PC-9 (cell line): ENCODE measurements around the gene LRRC4C. TPM values are rescaled to one million over a fixed set of nuclear protein-coding genes. Genes with fewer than 3 reads are reported as not detected.

Source experiments
- BruUV-seq: library from RNA; stranded (reverse); fragments of 400-500 nt; replicated peaks from 2 replicates; lab custom pipeline; 2021; lab: Mats Ljungman, UMichigan
- CTCF ChIA-PET: fragments of 300-600 bp; sonication (Branson Sonifier 250); formaldehyde crosslinking; loops from one replicate; lab custom pipeline; 2022; ENCODE audit warnings: antibody characterized with exemption; lab: Charles Lee
- POLR2A ChIA-PET: fragments of 300-600 bp; sonication (Branson Sonifier 250); formaldehyde crosslinking; loops from one replicate; lab custom pipeline; 2022; ENCODE audit warnings: antibody characterized with exemption; ENCODE audit not compliant: unreplicated experiment; lab: Charles Lee
- DNase-seq, 2 experiments: peaks; one replicate each; pipeline versions ENCODE4 v3.0.0 to v3.0.0-alpha.2; 2015 to 2022; ENCODE audit warnings: mixed read lengths in 1 of 2
- H2AFZ ChIP-seq: fragments of 200-600 bp; sonication (generic); 2 replicates; pipeline ENCODE4 v1.8.1; 2017; ENCODE audit warnings: antibody characterized with exemption
- H3F3A ChIP-seq: fragments of 200-600 bp; sonication (generic); 2 replicates; pipeline ENCODE4 v1.8.1; 2017; ENCODE audit warnings: antibody characterized with exemption, mild to moderate bottlenecking, low read depth; ENCODE audit not compliant: insufficient read depth
- H3K27ac ChIP-seq: fragments of 200-600 bp; sonication (generic); 2 replicates; pipeline ENCODE4 v1.6.1; 2016; ENCODE audit warnings: mixed run types
- H3K27me3 ChIP-seq: fragments of 200-600 bp; sonication (generic); 2 replicates; pipeline ENCODE4 v1.6.1; 2016; ENCODE audit warnings: low read depth, mixed run types; ENCODE audit not compliant: insufficient read depth
- H3K36me3 ChIP-seq: fragments of 200-600 bp; sonication (generic); 2 replicates; pipeline ENCODE4 v1.6.1; 2016; ENCODE audit warnings: low read depth, mixed run types
- H3K4me1 ChIP-seq: fragments of 200-600 bp; sonication (generic); replicated peaks from 2 replicates; pipeline ENCODE4 v1.6.1; 2016; ENCODE audit warnings: mixed run types; ENCODE audit not compliant: insufficient read depth
- H3K4me2 ChIP-seq: fragments of 200-600 bp; sonication (generic); 2 replicates; pipeline ENCODE4 v1.6.1; 2017; ENCODE audit warnings: mixed run types
- H3K4me3 ChIP-seq: fragments of 200-600 bp; sonication (generic); 2 replicates; pipeline ENCODE4 v1.6.1; 2016; ENCODE audit warnings: mixed run types
- H3K79me2 ChIP-seq: fragments of 200-600 bp; sonication (generic); 2 replicates; pipeline ENCODE4 v1.6.1; 2017; ENCODE audit warnings: low read depth, mixed run types
- H3K9me2 ChIP-seq: fragments of 200-600 bp; sonication (generic); 2 replicates; pipeline ENCODE4 v1.8.1; 2017; ENCODE audit warnings: mild to moderate bottlenecking; ENCODE audit not compliant: insufficient read depth
- H3K9me3 ChIP-seq: fragments of 200-600 bp; sonication (generic); 2 replicates; pipeline ENCODE4 v1.8.1; 2016; ENCODE audit warnings: low read depth; ENCODE audit not compliant: insufficient read depth
- H4K20me1 ChIP-seq: fragments of 200-600 bp; sonication (generic); 2 replicates; pipeline ENCODE4 v1.8.1; 2017; ENCODE audit not compliant: insufficient read depth
- EZH2 ChIP-seq: fragments of 200-600 bp; sonication (generic); IDR thresholded peaks from 2 replicates; pipeline ENCODE4 v1.8.0; 2017; ENCODE audit warnings: antibody characterized with exemption, low read depth
- intact Hi-C: fragments of 100-400 bp; cut with micrococcal nuclease; formaldehyde crosslinking; loops from one replicate; pipeline ENCODE4 v1.10.0; 2022; ENCODE audit not compliant: unreplicated experiment
- total RNA-seq: library from RNA; stranded (reverse); gene quantifications from 2 replicates; pipeline ENCODE4 v1.2.3, GENCODE V29; 2021
- TF ChIP-seq, protein P1 (sequence below): fragments of 200-600 bp; sonication (generic); conservative IDR thresholded peaks from 2 replicates; pipeline ENCODE4 v1.6.1; 2017; ENCODE audit warnings: mixed run types, antibody characterized with exemption, mild to moderate bottlenecking, moderate library complexity

LRRC4C gene
- total RNA-seq, 1 experiment from 2014 or later, result not detected

DNA sequence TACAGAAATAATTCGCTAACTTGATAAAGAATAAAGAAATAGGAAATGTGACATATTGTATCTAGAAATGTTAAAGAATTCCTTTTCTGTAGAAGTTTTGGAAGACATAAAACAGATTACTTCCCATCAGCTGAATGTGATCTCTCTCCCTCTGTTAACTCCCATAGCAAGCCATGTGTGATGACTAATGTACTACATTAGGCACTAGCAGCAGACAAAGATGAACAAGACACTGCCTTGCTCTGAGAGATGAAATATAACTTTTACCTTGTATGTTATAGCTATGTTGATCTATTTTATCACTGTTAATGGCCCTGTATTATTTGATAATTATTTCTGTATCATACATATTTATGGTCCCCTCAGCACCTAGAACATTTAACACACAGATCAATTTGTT is 817.2 kb downstream of the LRRC4C start:
- no TSS peak for BruUV-seq
- H3K27me3 ChIP-seq, result no peaks in the 10 kb centered on the region

DNA sequence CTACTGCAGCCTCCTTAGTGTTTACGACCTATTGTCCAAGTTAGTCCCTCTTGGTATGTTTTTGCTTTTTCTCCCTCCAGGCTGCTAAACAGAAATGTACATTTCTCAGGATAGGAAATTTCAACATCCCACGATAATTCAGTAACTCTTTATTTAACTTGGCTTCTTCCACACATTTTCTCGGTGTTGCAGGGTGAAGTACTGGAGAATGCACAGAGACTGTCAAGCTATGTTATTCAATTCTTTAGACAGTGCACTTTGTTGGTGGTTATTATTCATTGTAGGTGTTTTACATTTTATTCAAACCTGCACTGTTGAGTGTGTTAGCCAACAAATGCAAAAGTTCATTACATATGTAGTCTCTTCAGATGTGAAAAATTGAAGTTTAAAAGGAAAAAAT is 839.8 kb downstream of the LRRC4C start:
- POLR2A ChIA-PET, result no interaction called here
- BruUV-seq, result no TSS peak
- H3K9me2 ChIP-seq, result no peaks in the 10 kb centered on the region
- CTCF ChIA-PET, result no interaction called here
- no peak for DNase-seq
- no peak overlapping the region for H3K4me3 ChIP-seq
- no peak overlapping the region for H3K27ac ChIP-seq
- no peak overlapping the region for H2AFZ ChIP-seq
- no peak overlapping the region for H3K4me2 ChIP-seq
- no peaks in the 10 kb centered on the region for H4K20me1 ChIP-seq
- TF ChIP-seq EZH2, result no peak
- TF ChIP-seq, protein P1, sequence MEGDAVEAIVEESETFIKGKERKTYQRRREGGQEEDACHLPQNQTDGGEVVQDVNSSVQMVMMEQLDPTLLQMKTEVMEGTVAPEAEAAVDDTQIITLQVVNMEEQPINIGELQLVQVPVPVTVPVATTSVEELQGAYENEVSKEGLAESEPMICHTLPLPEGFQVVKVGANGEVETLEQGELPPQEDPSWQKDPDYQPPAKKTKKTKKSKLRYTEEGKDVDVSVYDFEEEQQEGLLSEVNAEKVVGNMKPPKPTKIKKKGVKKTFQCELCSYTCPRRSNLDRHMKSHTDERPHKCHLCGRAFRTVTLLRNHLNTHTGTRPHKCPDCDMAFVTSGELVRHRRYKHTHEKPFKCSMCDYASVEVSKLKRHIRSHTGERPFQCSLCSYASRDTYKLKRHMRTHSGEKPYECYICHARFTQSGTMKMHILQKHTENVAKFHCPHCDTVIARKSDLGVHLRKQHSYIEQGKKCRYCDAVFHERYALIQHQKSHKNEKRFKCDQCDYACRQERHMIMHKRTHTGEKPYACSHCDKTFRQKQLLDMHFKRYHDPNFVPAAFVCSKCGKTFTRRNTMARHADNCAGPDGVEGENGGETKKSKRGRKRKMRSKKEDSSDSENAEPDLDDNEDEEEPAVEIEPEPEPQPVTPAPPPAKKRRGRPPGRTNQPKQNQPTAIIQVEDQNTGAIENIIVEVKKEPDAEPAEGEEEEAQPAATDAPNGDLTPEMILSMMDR, result no peak
- H3F3A ChIP-seq, result no peaks in the 10 kb centered on the region
- H3K36me3 ChIP-seq, result no peaks in the 10 kb centered on the region
- no peaks in the 10 kb centered on the region for H3K79me2 ChIP-seq
- no peaks in the 10 kb centered on the region for H3K27me3 ChIP-seq
- H3K4me1 ChIP-seq, result no peaks in the 10 kb centered on the region
- H3K9me3 ChIP-seq, result no peaks in the 10 kb centered on the region
- intact Hi-C loops, result no loop called here

More for the DNA sequence above, 817.2 kb downstream of the LRRC4C start:
- CTCF ChIA-PET, result no interaction called here
- Histone ChIP-seq H3K4me3 (no peak overlapping the region), H3K27ac (no peak overlapping the region), H3K4me2 (no peak overlapping the region), H3K79me2 (no peaks in the 10 kb centered on the region), H3K36me3 (no peaks in the 10 kb centered on the region), H3K9me2 (no peaks in the 10 kb centered on the region), H3F3A (no peaks in the 10 kb centered on the region), H4K20me1 (no peaks in the 10 kb centered on the region), H3K9me3 (no peaks in the 10 kb centered on the region), H2AFZ (no peak overlapping the region), H3K4me1 (no peaks in the 10 kb centered on the region)
- TF ChIP-seq EZH2, result no peak
- TF ChIP-seq, protein P1, result no peak
- POLR2A ChIA-PET, result no interaction called here
- no peak for DNase-seq
- intact Hi-C loops, result no loop called here

DNA sequence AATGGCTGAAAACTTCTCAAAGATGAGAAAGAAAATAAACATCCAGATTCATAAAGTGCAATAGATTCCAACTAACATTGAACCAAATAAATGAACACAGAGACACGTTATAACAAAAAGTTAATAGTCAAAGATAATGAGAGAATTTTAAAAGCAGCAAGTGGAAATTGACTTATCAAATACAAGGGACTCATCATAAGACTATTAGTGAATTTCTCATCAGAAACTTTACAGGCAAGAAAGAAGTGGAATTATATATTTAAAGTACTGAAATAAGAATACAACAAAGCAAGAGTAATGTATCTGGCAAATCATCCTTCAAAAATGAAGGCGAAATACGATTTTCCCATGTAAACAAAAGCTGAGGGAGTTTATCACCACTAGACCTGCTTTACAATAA is 852.7 kb downstream of the LRRC4C start:
- H3K36me3 ChIP-seq, result no peaks in the 10 kb centered on the region
- no peak overlapping the region for H3K27ac ChIP-seq
- H3K27me3 ChIP-seq, result no peaks in the 10 kb centered on the region
- intact Hi-C loops, result no loop called here
- H3K9me3 ChIP-seq, result no peaks in the 10 kb centered on the region
- ChIA-PET POLR2A (no interaction called here), CTCF (no interaction called here)
- no peaks in the 10 kb centered on the region for H3K79me2 ChIP-seq
- H3K4me3 ChIP-seq, result no peak overlapping the region
- H3F3A ChIP-seq, result no peaks in the 10 kb centered on the region
- TF ChIP-seq, protein P1, result no peak
- TF ChIP-seq EZH2, result no peak
- H3K4me2 ChIP-seq, result no peak overlapping the region
- no peaks in the 10 kb centered on the region for H4K20me1 ChIP-seq
- no peak overlapping the region for H2AFZ ChIP-seq
- no peaks in the 10 kb centered on the region for H3K4me1 ChIP-seq
- no peak for DNase-seq
- no peaks in the 10 kb centered on the region for H3K9me2 ChIP-seq
- no TSS peak for BruUV-seq
